ENCODE measurements around the gene STEAP1B.
A peak's percentile ranks its signal among the peaks of the same experiment; 100 is the strongest.
"Not testable (repeated sequence)": the region's sequence is repeated elsewhere in the genome, so short reads cannot be mapped to it uniquely, and the experiment has no call there.

GRCh38 chr7:22501336-22501735 lies 1.3 kb upstream of the STEAP1B start:
- TF ChIP-seq, protein P1, sequence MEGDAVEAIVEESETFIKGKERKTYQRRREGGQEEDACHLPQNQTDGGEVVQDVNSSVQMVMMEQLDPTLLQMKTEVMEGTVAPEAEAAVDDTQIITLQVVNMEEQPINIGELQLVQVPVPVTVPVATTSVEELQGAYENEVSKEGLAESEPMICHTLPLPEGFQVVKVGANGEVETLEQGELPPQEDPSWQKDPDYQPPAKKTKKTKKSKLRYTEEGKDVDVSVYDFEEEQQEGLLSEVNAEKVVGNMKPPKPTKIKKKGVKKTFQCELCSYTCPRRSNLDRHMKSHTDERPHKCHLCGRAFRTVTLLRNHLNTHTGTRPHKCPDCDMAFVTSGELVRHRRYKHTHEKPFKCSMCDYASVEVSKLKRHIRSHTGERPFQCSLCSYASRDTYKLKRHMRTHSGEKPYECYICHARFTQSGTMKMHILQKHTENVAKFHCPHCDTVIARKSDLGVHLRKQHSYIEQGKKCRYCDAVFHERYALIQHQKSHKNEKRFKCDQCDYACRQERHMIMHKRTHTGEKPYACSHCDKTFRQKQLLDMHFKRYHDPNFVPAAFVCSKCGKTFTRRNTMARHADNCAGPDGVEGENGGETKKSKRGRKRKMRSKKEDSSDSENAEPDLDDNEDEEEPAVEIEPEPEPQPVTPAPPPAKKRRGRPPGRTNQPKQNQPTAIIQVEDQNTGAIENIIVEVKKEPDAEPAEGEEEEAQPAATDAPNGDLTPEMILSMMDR (IDR thresholded peaks at IDR 0.05) = peak in 2 of 3 experiments; percentile 32 to 44
- TF ChIP-seq POLR2A (IDR thresholded peaks at IDR 0.05) = not testable (repeated sequence)
